K562 (cell line): ENCODE results near the gene TCF23. TPM values are rescaled to one million over a fixed set of nuclear protein-coding genes. Genes with fewer than 3 reads are reported as not detected.

Experiments used
- ATAC-seq: fragments of 200-7000 bp; cut with Tn5 transposase; 3 replicates; pipeline ENCODE4 v1.9.1; 2020; ENCODE audit warnings: moderate library complexity
- BruUV-seq: library from RNA; stranded (reverse); fragments of 400-500 nt; replicated peaks from 2 replicates; lab custom pipeline; 2021; lab: Mats Ljungman, UMichigan
- CTCF ChIA-PET: fragments of 300-600 bp; formaldehyde crosslinking; extraction: SDS; loops from one replicate; lab custom pipeline; 2021; ENCODE audit warnings: low intra/inter-chr PET ratio; lab: Yijun Ruan, JAX
- POLR2A ChIA-PET: fragments of 300-600, 350-650 bp; sonication (Branson Sonifier 250); formaldehyde crosslinking; extraction: SDS; loops from one replicate; lab custom pipeline; 2021; ENCODE audit warnings: antibody characterized with exemption, inconsistent platforms; lab: Yijun Ruan, JAX
- DNase-seq, 4 experiments: peaks; one replicate each; pipeline versions ENCODE4 v3.0.0 to v3.0.0-alpha.2; 2011 to 2018; ENCODE audit warnings: low spot score in 3 of 4, mixed read lengths in 3 of 4; ENCODE audit errors: extremely low read depth in 1 of 4
- FAIRE-seq: peaks from 2 replicates; lab custom pipeline; 2011; peaks lifted over from hg19 to GRCh38; lab: Jason Lieb, UNC
- H2AFZ ChIP-seq: 2 replicates; pipeline ENCODE4 v1.6.0; 2011; ENCODE audit warnings: low read depth, low read length, control low read depth, inconsistent platforms
- H3K27ac ChIP-seq: fragments of 200-600 bp; 3 replicates; pipeline ENCODE4 v1.8.0; 2011; ENCODE audit warnings: low read depth, mild to moderate bottlenecking, control low read depth, inconsistent platforms, low read length, moderate library complexity, mixed read lengths; ENCODE audit errors: extremely low read depth
- H3K27me3 ChIP-seq, 2 experiments: fragments of 300-600 bp in 1 of 2; 2 replicates in 1 of 2; 3 replicates in 1 of 2; pipeline versions ENCODE4 v1.6.0 to v1.8.0; 2011; ENCODE audit warnings: inconsistent platforms in 2 of 2, low read length in 2 of 2, mild to moderate bottlenecking in 1 of 2, mixed read lengths in 1 of 2, moderate library complexity in 1 of 2; ENCODE audit not compliant: control insufficient read depth in 2 of 2, insufficient read depth in 2 of 2
- H3K36me3 ChIP-seq: fragments of 300-600 bp; 3 replicates; pipeline ENCODE4 v1.8.0; 2011; ENCODE audit warnings: mild to moderate bottlenecking, low read length, inconsistent platforms; ENCODE audit not compliant: control insufficient read depth, insufficient read depth
- H3K4me1 ChIP-seq, 2 experiments: fragments of 200-600 bp in 1 of 2; replicated peaks in 1 of 2; 2 replicates in 1 of 2; 3 replicates in 1 of 2; pipeline versions ENCODE4 v1.5.1 to v1.8.0; 2011; ENCODE audit warnings: inconsistent platforms in 2 of 2, low read length in 2 of 2, mild to moderate bottlenecking in 1 of 2, mixed read lengths in 1 of 2, moderate library complexity in 1 of 2; ENCODE audit not compliant: control insufficient read depth in 2 of 2, insufficient read depth in 2 of 2
- H3K4me2 ChIP-seq: 2 replicates; pipeline ENCODE4 v1.6.1; 2011; ENCODE audit warnings: low read length, control low read depth, inconsistent platforms, mixed read lengths; ENCODE audit not compliant: insufficient read depth
- H3K4me3 ChIP-seq: fragments of 200-600 bp; sonication (generic), shearing (Covaris generic); 2 replicates; pipeline ENCODE4 v1.5.1; 2016; ENCODE audit warnings: control low read depth, inconsistent platforms
- H3K79me2 ChIP-seq: fragments of 200-600 bp; 3 replicates; pipeline ENCODE4 v1.8.0; 2011; ENCODE audit warnings: low read length, inconsistent platforms; ENCODE audit not compliant: control insufficient read depth, insufficient read depth
- H3K9ac ChIP-seq, 2 experiments: 2 replicates each; pipeline versions ENCODE4 v1.6.0 to v1.6.1; 2011; ENCODE audit warnings: low read depth in 2 of 2, low read length in 2 of 2, control low read depth in 1 of 2, inconsistent platforms in 1 of 2, mild to moderate bottlenecking in 1 of 2, mixed read lengths in 1 of 2; ENCODE audit not compliant: insufficient read depth in 1 of 2
- H3K9me1 ChIP-seq: one replicate; pipeline ENCODE4 v1.6.0; 2011; ENCODE audit warnings: inconsistent platforms, mild to moderate bottlenecking, low read length, moderate library complexity; ENCODE audit not compliant: control insufficient read depth, insufficient read depth
- H3K9me3 ChIP-seq: replicated peaks from 2 replicates; pipeline ENCODE4 v1.5.1; 2011; ENCODE audit warnings: low read depth, low read length, inconsistent platforms; ENCODE audit not compliant: control insufficient read depth, insufficient read depth
- H4K20me1 ChIP-seq: replicated peaks from 2 replicates; pipeline ENCODE4 v1.6.1; 2011; ENCODE audit warnings: low read length, inconsistent platforms, mixed read lengths; ENCODE audit not compliant: control insufficient read depth, insufficient read depth
- CAMTA2 ChIP-seq: fragments of 250-450 bp; sonication (Bioruptor Pico); conservative IDR thresholded peaks from 2 replicates; pipeline ENCODE4 v1.5.1; 2022
- CXXC5 ChIP-seq: fragments of 250-450 bp; sonication (Bioruptor Pico); IDR thresholded peaks from 2 replicates; pipeline ENCODE4 v1.8.0; 2022; ENCODE audit warnings: inconsistent platforms, mild to moderate bottlenecking, moderate library complexity
- HNRNPK ChIP-seq: fragments of 200-400 bp; formaldehyde crosslinking; IDR thresholded peaks from one replicate; pipeline ENCODE4 v1.6.1; 2018; ENCODE audit warnings: mild to moderate bottlenecking, low read depth, low read length; ENCODE audit not compliant: poor library complexity, severe bottlenecking
- HNRNPUL1 ChIP-seq: fragments of 200-400 bp; formaldehyde crosslinking; IDR thresholded peaks from 2 replicates; pipeline ENCODE4 v1.6.1; 2017; ENCODE audit warnings: low read length
- MTA3 ChIP-seq: fragments of 450-650 bp; formaldehyde crosslinking; IDR thresholded peaks from 2 replicates; pipeline ENCODE4 v1.6.1; 2017; ENCODE audit warnings: mild to moderate bottlenecking, borderline replicate concordance
- NELFE ChIP-seq: IDR thresholded peaks from 2 replicates; pipeline ENCODE4 v1.6.1; 2011; ENCODE audit warnings: mild to moderate bottlenecking; ENCODE audit not compliant: insufficient read depth, insufficient read length
- PHF8 ChIP-seq: fragments of 200-600 bp; sonication (generic); IDR thresholded peaks from 2 replicates; pipeline ENCODE4 v1.6.1; 2012; ENCODE audit warnings: mixed run types, mild to moderate bottlenecking, inconsistent platforms, low read length, moderate library complexity, borderline replicate concordance
- TAF7 ChIP-seq: fragments of 450-650 bp; IDR thresholded peaks from 2 replicates; pipeline ENCODE4 v1.6.1; 2016; ENCODE audit warnings: missing genetic modification characterization, missing compliant biosample characterization
- THRB ChIP-seq: fragments of 450-650 bp; formaldehyde crosslinking; conservative IDR thresholded peaks from 2 replicates; pipeline ENCODE4 v1.4.0; 2022; ENCODE audit warnings: mild to moderate bottlenecking, missing genetic modification characterization
- ZBTB49 ChIP-seq: sonication (generic); formaldehyde crosslinking; IDR thresholded peaks from 2 replicates; pipeline ENCODE4 v1.8.0; 2022; ENCODE audit warnings: missing genetic modification reagents, mild to moderate bottlenecking, borderline replicate concordance
- ZBTB9 ChIP-seq: fragments of 450-650 bp; formaldehyde crosslinking; IDR thresholded peaks from 2 replicates; pipeline ENCODE4 v1.4.0; 2020; ENCODE audit warnings: mild to moderate bottlenecking, moderate library complexity
- ZNF384 ChIP-seq: IDR thresholded peaks from 2 replicates; pipeline ENCODE4 v1.6.1; 2012; ENCODE audit warnings: low read depth, low read length, improper control_type of control experiment
- WGBS: fragments of 100-300 bp; shearing (Covaris generic); methylation state at CpG from one replicate; pipeline ENCODE4 v1.1.6; 2016; ENCODE audit warnings: low coverage, mixed read lengths; ENCODE audit not compliant: insufficient coverage; ENCODE audit errors: missing lambda C conversion rate; 5-methylcytosine and 5-hydroxymethylcytosine counted together
- in situ Hi-C: fragments of 300-500 bp; cut with MboI; formaldehyde crosslinking; loops from 4 replicates; pipeline ENCODE4 v1.15.0; 2018; ENCODE audit warnings: inconsistent platforms, mixed read lengths
- intact Hi-C: fragments of 100-400 bp; cut with micrococcal nuclease; formaldehyde crosslinking; loops from 2 replicates; pipeline ENCODE4 v1.14.2; 2022
- polyA plus RNA-seq, 8 experiments: library from polyadenylated mRNA; depleted of rRNA in 4 of 8; stranded (reverse) in 5 of 8; unstranded in 3 of 8; fragments of >200 nt; fragmentation: Nextera tagmentation in 2 of 8; fragmentation: Illumina TruSeq in 1 of 8; extraction: Ambion mirVana in 2 of 8; extraction: Trizol in 1 of 8; gene quantifications; 2 replicates each; pipeline versions ENCODE4 v1.2.1 to v1.2.3, GENCODE V29; 2011 to 2014; ENCODE audit warnings: inconsistent platforms in 1 of 8, missing spikeins in 1 of 8
- total RNA-seq, 7 experiments: library from RNA; depleted of rRNA in 6 of 7; stranded (reverse); fragments of >200 nt in 6 of 7; fragmentation: Illumina TruSeq in 2 of 7; extraction: Trizol in 2 of 7; gene quantifications; 2 replicates each; pipeline versions ENCODE4 v1.2.1 to v1.2.3, GENCODE V29; 2011 to 2021; ENCODE audit warnings: low replicate concordance in 1 of 7

TCF23 gene
- total and polyA plus RNA-seq, 9 of the 15 experiments (the other 6 are each of a cell fraction or from before 2014, with no cell fraction given), result 0.07 TPM; not detected in 8

GRCh38 chr2:27123302-27124150 is 25.3 kb upstream of the TCF23 start, which contains the start of gene ABHD1:
ABHD1 (plus strand) TSS chr2:27123815; CDS start chr2:27123949, 134 bp downstream.
- intact Hi-C loops, result no loop called here
- H3K4me3 ChIP-seq, result peak within 1 kb of the TSS; percentile 54
- no peak for TF ChIP-seq NELFE
- no peak for TF ChIP-seq HNRNPK
- TF ChIP-seq HNRNPUL1, result no peak
- TF ChIP-seq CAMTA2 (CRISPR knock-in tag), result no peak
- TF ChIP-seq ZBTB49 (CRISPR knock-in tag), result no peak
- TF ChIP-seq TAF7 (tag), result no peak
- no peak for TF ChIP-seq THRB (CRISPR knock-in tag)
- TF ChIP-seq PHF8, result peak; percentile 68; the same call in 1 of the 2 replicates
- 0 out of 2 replicates have a peak, but pooled peaks have one; percentile 55 for TF ChIP-seq ZBTB9 (CRISPR knock-in tag)
- peak; percentile 56 for TF ChIP-seq CXXC5 (CRISPR knock-in tag)
- TF ChIP-seq ZNF384, result no peak
- TF ChIP-seq MTA3, result 0 out of 2 replicates have a peak, but pooled peaks have one; percentile 9

More at GRCh38 chr2:27123302-27124150, 25.3 kb upstream of the TCF23 start, which contains the start of gene ABHD1:
- CTCF ChIA-PET, result no interaction called here
- H3K27me3 ChIP-seq, result peaks cover 7 to 11% of the 10 kb centered on the region in 2 experiments; a peak in 4 of 5 replicates
- no peaks in the 10 kb centered on the region for H4K20me1 ChIP-seq
- no peaks in the 10 kb centered on the region for H3K79me2 ChIP-seq
- ATAC-seq (peak; percentile 90), FAIRE-seq (no peak), DNase-seq (peak; percentile 63 to 91 (median 78))
- in situ Hi-C loops, result no loop called here
- H3K9me1 ChIP-seq, result no peaks in the 10 kb centered on the region
- POLR2A ChIA-PET, result interaction anchor here (0.9 to 4.1 kb wide), 4 partner anchors 10 to 57 kb away, joined by 3 to 17 read pairs (median 8); partner anchors contain the start of gene PREB
- no peaks in the 10 kb centered on the region for H3K9me3 ChIP-seq
- WGBS, result 1% methylated on average over 47 of the region's 47 CpGs
- H3K4me2 ChIP-seq, result peak within 1 kb of the TSS; percentile 82
- no TSS peak for BruUV-seq
- H2AFZ ChIP-seq, result peak within 1 kb of the TSS; percentile 98
- peaks cover 10 to 18% of the 10 kb centered on the region in 2 experiments; a peak in 4 of 5 replicates for H3K4me1 ChIP-seq
- no peaks in the 10 kb centered on the region for H3K36me3 ChIP-seq
- H3K9ac ChIP-seq, result peak within 1 kb of the TSS; percentile 50 to 90
- H3K27ac ChIP-seq, result no peak within 1 kb of the TSS
